ENCODE measurements around the gene MIOS.
"Not testable (repeated sequence)": the region's sequence is repeated elsewhere in the genome, so short reads cannot be mapped to it uniquely, and the experiment has no call there.

Gene MIOS

GRCh38 chr7:7651479-7651878, 84.8 kb downstream of the MIOS start:
- DNase-seq, result no peak

DNA sequence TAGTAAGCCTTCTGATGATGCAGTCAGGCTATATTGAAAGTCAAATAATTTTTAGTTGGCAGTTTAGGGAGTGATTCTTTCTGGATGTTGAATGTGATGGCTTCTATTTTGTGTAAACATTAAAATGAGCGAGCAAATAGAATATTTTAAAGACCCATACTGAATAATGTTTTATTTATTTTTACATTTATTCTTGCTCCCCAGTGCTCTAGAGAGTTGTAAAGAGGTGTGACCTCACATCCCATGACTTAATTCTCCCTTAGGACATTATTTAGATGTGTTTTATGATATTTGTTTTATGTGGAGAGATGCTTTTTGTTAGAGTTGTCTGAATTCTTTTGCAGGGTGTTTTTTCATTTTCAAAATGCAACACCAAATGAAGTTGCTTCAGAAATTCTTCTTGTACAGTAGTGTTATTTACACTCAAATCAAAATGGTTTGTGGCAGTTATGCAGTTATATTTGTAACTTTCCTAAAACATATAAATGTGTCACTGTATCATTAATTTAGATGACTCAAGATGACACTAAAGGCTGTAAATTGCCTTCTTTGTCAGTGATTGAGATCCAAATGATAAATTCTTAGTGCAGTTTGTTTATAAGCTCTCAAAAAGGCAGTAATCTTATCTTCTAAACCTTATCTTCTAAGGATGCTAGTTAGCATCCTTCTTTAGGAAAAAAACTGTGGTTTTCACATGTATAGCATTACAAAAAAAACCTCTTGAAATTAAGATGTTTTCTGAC, 86.3 kb downstream of the MIOS start:
- no peak for DNase-seq

- DNase-seq, result peak; percentile 65
Measured at GRCh38 chr7:7653593-7654187, 87.0 kb downstream of the MIOS start.

DNA sequence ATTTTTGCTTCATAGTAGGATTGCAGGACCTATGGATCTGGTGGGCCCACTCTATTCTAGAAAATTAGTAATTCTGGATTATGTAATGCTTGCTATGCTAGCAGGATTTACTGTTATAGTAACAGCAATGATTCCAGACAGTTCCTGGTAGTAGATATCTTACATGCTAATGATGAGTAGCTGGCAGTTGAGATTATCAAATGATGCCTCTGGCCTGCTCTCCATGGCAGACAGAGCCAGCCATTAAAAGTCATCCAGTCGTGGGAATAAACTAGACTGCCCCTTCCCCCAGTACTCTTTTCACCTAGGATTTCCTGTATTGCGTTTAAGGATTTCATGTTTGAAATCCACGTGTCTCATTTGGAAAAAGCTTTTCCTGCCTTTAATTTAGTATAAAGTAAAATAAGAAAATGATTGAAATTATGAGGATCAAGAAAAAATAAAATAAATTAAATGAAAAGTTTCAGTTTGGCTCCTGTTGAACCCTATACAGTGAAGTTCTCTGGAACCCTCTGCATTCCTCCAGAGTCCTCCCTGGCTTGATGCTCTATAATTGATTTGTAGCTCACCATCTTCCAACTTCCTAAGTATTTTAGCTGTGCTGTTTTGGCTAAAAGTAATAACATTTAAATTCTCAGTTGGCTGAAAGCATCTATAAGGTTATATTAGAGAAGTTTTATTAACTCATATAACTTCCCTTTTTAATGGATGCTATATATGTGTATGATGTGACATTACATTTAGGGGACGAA, 88.5 kb downstream of the MIOS start:
- DNase-seq, result no peak

GRCh38 chr7:7656459-7656858, 89.8 kb downstream of the MIOS start:
- DNase-seq, result not testable (repeated sequence)
